Inflammatory macrophage treated with lipopolysaccharide for 4 hours (primary cell): ENCODE results near the gene PDZD2.
A peak's percentile ranks its signal among the peaks of the same experiment; 100 is the strongest.
"Not testable (repeated sequence)": the region's sequence is repeated elsewhere in the genome, so short reads cannot be mapped to it uniquely, and the experiment has no call there.

Experiments used
- DNase-seq: peaks from one replicate; pipeline ENCODE4 v3.0.0-alpha.2; 2020

Gene PDZD2

GRCh38 chr5:31639481-31640411 is 815 bp downstream of the PDZD2 start:
- no peak for DNase-seq

- DNase-seq, result no peak
Observed at GRCh38 chr5:31640573-31640972, 1.6 kb downstream of the PDZD2 start.

- DNase-seq, result no peak
Observed at GRCh38 chr5:31641059-31641458, 2.1 kb downstream of the PDZD2 start.

- DNase-seq, result no peak
Observed at GRCh38 chr5:31641575-31641974, 2.6 kb downstream of the PDZD2 start.

- DNase-seq, result no peak
Observed at GRCh38 chr5:31645420-31646081, 6.6 kb downstream of the PDZD2 start.

- DNase-seq, result no peak
Observed at GRCh38 chr5:31648326-31648725, 9.4 kb downstream of the PDZD2 start.

GRCh38 chr5:31651241-31651640 is 12.3 kb downstream of the PDZD2 start:
- no peak for DNase-seq

GRCh38 chr5:31655491-31655890 is 16.6 kb downstream of the PDZD2 start:
- no peak for DNase-seq

DNA sequence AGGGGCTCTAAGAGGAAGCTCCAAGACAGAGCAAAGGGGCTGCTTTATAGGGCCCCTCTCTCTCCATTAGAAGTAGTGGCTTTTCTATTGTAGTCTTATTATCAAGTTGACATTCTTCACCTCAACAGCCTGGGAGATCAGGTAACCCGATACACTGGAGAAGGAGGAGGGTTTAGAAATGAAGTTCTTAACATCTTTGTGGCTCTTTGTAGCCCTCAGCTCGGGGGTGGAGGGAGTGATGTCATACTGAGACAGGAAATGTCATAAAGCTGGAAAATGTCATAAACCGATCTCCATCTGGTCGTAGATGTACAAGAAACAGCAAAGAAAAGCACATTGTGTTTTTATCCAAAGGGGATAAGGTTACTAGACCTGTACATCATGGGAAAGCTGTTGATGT is 17.9 kb downstream of the PDZD2 start:
- no peak for DNase-seq

DNA sequence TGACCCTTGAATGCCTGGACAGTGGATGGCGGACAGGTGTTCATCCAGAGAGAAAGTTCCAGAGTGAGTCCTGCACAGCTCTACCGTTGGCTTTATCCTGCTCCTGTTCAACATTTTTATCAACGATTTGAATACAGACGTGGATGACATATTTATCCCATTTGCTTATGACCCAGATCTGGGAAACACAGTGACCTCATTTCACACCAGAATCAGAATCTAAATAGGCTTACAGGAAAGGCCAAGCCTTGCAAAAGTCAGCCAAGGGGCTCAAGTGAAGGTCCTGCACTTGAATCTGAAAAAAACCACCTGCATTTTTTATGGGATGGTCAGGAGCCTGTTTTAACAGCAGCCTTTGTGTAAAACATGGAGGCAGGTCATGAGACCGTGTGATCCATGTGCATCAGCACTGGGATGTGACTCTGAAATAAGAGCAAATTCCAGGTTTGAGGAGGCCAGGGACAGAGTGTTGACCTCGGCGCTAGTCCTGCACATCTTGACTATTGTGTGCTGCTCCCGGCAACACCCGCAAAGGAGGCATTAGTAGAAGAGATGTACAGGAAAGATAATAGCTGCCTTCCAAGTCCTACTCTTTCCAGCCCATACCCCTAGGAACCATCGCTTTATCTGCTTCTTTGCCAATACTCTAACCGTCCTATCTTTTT is 18.5 kb downstream of the PDZD2 start:
- no peak for DNase-seq

DNA sequence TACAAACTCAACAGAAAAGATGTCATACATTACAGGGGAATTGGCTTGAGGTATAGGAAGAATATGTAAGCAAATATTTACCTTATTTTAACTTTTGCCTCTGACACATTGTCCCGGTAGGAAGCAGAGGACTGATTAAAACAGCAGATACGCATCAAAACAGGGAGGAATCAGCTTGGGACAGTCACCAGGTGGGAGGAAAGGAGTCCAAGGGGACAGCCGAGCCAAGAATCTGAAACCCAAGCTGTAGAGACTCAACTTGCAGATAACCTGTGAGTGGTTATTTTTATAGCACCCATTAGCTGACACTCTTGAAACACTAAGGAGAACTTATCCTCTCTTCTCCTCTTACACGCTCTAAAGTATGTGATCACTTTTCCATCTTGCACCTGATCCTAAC is 22.3 kb downstream of the PDZD2 start:
- no peak for DNase-seq

DNA sequence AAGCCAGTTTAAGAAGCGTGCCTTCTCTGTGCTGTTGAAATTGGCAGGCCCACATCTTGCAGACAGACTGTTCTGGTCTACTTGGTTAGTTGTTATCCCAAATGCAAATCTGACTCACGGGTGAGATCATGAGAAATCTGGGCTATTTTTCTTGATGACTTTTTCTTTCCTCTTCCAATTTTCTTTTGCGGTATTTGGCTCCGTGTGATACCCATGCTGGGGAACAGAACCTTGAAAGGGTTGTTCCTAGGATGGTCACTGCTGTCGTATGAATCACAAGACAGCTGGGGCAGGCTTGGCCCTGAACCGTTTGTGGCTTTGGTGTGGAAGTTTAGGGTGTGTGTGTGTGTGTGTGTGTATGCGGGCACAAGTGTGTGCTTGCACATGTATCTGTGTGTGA is 24.6 kb downstream of the PDZD2 start:
- DNase-seq, result no peak

- peak; percentile 0 for DNase-seq
Observed at GRCh38 chr5:31664566-31664965, 25.6 kb downstream of the PDZD2 start.

GRCh38 chr5:31671339-31671741 is 32.4 kb downstream of the PDZD2 start:
- DNase-seq, result no peak

- no peak for DNase-seq
Observed at GRCh38 chr5:31674371-31674951, 35.5 kb downstream of the PDZD2 start.

GRCh38 chr5:31675472-31675871 is 36.5 kb downstream of the PDZD2 start:
- no peak for DNase-seq

- no peak for DNase-seq
Observed at GRCh38 chr5:31678180-31678579, 39.2 kb downstream of the PDZD2 start.

- DNase-seq, result no peak
Observed at GRCh38 chr5:31680528-31680927, 41.6 kb downstream of the PDZD2 start.

DNA sequence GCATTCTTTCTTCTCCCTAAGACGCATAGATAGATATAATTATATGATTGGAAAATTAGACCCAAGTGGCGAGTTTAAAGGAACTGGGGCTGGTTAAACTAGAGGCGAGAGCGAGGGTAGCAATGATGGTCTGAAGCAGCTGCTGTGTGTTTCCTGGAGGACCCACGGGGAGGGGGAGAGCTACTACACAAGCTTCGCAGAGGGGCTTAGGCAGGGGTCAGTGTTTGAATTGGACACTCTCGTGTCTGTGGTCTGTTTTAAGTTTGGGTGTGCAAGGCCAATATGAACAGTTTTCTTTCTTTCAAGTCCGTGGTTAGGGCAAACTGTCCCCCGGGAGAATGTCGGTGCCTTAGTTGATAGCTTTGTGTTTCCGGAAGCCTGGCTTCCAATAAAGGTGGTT is 43.1 kb downstream of the PDZD2 start:
- DNase-seq, result no peak

DNA sequence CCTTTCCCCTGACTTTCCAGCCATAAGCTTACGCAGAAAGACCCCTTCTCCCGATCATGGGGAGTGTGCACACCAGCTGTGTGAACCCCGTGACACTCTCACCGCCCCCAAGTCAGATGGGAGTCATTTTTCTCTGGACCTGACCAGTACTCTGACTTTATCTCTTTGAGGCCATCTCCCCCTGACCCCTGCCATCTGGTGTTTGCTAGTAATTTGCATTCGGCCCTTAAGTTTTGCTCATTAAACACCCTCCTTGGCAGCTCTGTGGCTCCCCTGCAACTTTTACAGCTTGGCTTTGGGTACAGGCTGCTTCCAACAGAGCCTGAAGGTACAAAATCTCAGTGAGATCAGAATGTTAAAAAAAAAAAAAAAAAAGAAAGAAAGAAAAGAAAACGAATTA is 43.9 kb downstream of the PDZD2 start:
- no peak for DNase-seq

DNA sequence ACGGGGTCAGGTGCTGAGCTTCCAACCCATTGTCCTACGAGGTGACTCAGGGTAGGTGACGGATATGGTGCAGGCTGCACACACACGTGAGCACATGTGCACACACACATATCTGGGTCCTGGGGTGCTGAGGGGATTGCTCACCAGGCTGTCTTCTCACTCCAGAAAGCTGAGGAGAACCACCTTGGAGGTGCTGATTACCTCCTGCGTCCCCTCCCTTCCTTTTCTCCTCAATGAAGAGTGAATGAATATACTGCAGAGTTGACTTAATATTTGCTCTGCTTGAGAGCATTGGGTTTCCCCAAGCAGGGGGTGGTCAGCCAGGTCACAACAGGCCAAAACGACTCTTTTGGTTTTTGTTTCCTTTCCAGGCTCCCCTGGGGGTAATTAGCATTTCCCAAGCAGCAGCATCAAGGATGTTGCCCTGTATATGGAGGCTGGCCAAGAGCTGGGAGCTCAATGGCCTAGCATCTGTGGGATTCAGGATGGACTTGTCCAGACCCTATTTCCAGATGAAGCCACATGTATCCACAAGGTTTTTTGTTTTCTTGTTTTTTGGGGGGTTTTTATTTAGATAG is 49.7 kb downstream of the PDZD2 start:
- DNase-seq, result no peak

DNA sequence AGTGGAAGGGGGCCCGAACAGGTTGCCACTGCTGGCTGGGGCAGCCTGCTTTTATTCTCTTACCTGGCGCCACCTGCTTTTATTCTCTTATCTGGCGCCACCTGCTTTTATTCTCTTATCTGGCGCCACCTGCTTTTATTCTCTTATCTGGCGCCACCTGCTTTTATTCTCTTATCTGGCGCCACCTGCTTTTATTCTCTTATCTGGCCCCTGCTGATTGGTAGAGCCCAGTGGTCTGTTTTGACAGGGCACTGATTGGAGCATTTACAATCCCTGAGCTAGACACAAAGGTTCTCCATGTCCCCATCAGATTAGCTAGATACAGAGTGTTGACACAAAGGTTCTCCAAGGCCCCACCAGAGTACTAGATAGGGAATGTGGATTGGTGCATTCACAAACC is 52.5 kb downstream of the PDZD2 start:
- not testable (repeated sequence) for DNase-seq
